Suprapubic skin (tissue), 4 donors: ENCODE data around the gene GPR137C. TPM values are rescaled to one million over a fixed set of nuclear protein-coding genes. Genes with fewer than 3 reads are reported as not detected.

Source experiments
- DNase-seq, 2 donors: peaks; one replicate each; pipeline ENCODE4 v3.0.0-alpha.2; 2019; ENCODE audit warnings: low spot score in 2 of 2
- H3K27ac ChIP-seq: fragments of 200-600 bp; sonication (generic); one replicate; pipeline ENCODE4 v1.5.1; 2019
- H3K27me3 ChIP-seq: fragments of 200-600 bp; sonication (generic); one replicate; pipeline ENCODE4 v1.5.1; 2019
- H3K36me3 ChIP-seq: fragments of 200-600 bp; sonication (generic); one replicate; pipeline ENCODE4 v1.5.1; 2019
- H3K4me1 ChIP-seq: fragments of 200-600 bp; sonication (generic); one replicate; pipeline ENCODE4 v1.5.1; 2019
- H3K4me3 ChIP-seq: fragments of 200-600 bp; sonication (generic); one replicate; pipeline ENCODE4 v1.5.1; 2019; ENCODE audit warnings: mild to moderate bottlenecking
- H3K9me3 ChIP-seq: fragments of 200-600 bp; sonication (generic); one replicate; pipeline ENCODE4 v1.5.1; 2019
- EP300 ChIP-seq: sonication (generic); formaldehyde crosslinking; IDR thresholded peaks from one replicate; pipeline ENCODE4 v1.6.1; 2017; ENCODE audit warnings: antibody characterized with exemption
- POLR2A ChIP-seq, 2 donors: fragments of 450-650 bp; IDR thresholded peaks; one replicate each; pipeline ENCODE4 v1.6.1; 2017; ENCODE audit warnings: antibody characterized with exemption in 2 of 2, mild to moderate bottlenecking in 2 of 2, moderate library complexity in 2 of 2
- POLR2AphosphoS5 ChIP-seq, 3 donors: sonication (generic); formaldehyde crosslinking; IDR thresholded peaks; one replicate each; pipeline ENCODE4 v1.6.1; 2017; ENCODE audit warnings: antibody characterized with exemption in 3 of 3
- WGBS: methylation state at CpG from one replicate; pipeline ENCODE4 v1.1.5; 2018; 5-methylcytosine and 5-hydroxymethylcytosine counted together
- total RNA-seq, 4 donors: library from RNA; depleted of rRNA; stranded (reverse); fragments of >200 nt; gene quantifications; one replicate each; pipeline ENCODE4 v1.1.0, GENCODE V29; 2016
- TF ChIP-seq, protein P1 (sequence below), 2 donors: fragments of 200-600 bp in 1 of 2; fragments of 450-650 bp in 1 of 2; sonication (generic) in 1 of 2; IDR thresholded peaks; one replicate each; pipeline ENCODE4 v1.5.1; 2016 to 2019; ENCODE audit warnings: antibody characterized with exemption in 2 of 2, mild to moderate bottlenecking in 1 of 2, moderate library complexity in 1 of 2

Gene GPR137C, protein sequence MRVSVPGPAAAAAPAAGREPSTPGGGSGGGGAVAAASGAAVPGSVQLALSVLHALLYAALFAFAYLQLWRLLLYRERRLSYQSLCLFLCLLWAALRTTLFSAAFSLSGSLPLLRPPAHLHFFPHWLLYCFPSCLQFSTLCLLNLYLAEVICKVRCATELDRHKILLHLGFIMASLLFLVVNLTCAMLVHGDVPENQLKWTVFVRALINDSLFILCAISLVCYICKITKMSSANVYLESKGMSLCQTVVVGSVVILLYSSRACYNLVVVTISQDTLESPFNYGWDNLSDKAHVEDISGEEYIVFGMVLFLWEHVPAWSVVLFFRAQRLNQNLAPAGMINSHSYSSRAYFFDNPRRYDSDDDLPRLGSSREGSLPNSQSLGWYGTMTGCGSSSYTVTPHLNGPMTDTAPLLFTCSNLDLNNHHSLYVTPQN
- under 1 TPM in 2 of 4 donors, not detected in 2; 0.17 to 0.65 TPM for total RNA-seq

DNA sequence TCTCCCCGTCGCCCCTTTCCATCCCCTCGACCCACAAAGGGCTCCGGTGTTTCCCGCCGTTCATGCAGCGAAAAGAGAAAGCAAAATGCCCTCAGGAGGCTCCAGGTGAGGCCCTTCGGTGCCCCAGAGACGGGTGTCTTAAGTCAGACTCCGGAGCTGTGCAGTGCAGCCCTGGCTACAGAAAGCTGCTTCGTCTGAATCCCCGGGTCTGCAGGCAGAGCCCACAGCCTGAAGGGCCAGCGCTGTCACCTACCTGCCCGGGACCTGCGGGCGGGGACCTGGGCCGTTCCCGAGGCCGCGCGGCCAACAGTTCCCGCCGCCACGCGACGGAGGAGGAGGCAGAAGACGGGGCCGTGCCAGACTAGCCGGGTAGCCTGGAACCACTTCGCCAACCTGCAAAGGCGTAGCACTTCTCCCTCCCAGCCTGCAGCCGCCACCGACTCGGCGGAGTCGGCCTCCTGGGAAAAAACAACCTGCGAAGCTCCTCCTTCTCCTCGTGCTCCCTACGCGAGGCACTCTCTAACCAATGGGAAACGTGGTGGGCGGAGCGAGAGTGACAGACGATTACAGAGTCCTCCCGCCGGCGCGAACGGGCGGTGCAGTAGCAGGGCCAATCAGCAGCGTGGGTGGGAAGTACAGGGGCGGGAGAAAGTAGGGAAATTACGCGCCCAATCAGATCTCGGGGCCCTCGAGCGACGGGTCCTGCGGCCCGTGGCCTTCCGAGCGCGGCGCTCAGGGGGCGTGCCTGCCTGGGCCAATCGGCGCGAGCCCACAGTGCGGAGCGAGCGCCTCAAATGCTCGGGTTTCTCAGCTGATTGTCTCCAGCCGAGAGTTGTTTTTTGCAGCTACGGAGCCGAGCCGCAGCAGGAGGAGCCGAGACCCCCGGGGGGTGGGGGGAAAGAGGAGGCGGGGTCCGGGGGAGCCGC lies at the start of gene GPR137C, which contains the start of gene TXNDC16:
GPR137C (plus strand) TSS at position 774 of the 926 bp plus-strand sequence. CDS start 312 bp downstream, outside the sequence.
TXNDC16 (minus strand) TSS at position 443 of the 926 bp plus-strand sequence. CDS start 8,948 bp downstream, outside the sequence.
- no peaks in the 10 kb centered on the region for H3K36me3 ChIP-seq
- peaks cover 30% of the 10 kb centered on the region for H3K4me1 ChIP-seq
- H3K27me3 ChIP-seq: no peaks in the 10 kb centered on the region
- WGBS: 0% methylated on average over 30 of the region's 81 CpGs
- TF ChIP-seq, protein P1, sequence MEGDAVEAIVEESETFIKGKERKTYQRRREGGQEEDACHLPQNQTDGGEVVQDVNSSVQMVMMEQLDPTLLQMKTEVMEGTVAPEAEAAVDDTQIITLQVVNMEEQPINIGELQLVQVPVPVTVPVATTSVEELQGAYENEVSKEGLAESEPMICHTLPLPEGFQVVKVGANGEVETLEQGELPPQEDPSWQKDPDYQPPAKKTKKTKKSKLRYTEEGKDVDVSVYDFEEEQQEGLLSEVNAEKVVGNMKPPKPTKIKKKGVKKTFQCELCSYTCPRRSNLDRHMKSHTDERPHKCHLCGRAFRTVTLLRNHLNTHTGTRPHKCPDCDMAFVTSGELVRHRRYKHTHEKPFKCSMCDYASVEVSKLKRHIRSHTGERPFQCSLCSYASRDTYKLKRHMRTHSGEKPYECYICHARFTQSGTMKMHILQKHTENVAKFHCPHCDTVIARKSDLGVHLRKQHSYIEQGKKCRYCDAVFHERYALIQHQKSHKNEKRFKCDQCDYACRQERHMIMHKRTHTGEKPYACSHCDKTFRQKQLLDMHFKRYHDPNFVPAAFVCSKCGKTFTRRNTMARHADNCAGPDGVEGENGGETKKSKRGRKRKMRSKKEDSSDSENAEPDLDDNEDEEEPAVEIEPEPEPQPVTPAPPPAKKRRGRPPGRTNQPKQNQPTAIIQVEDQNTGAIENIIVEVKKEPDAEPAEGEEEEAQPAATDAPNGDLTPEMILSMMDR (IDR thresholded peaks at IDR 0.05): no peak
- TF ChIP-seq POLR2A (IDR thresholded peaks at IDR 0.05) (peak in 1 of 2 donors; percentile 76), POLR2AphosphoS5 (IDR thresholded peaks at IDR 0.05) (peak in 2 of 3 donors; percentile 76 to 80), EP300 (no peak)
- H3K9me3 ChIP-seq: no peaks in the 10 kb centered on the region
- DNase-seq: peak; percentile 100
- H3K4me3 ChIP-seq: peak within 1 kb of the TSS; percentile 65
- H3K27ac ChIP-seq: peak within 1 kb of the TSS; percentile 83

DNA sequence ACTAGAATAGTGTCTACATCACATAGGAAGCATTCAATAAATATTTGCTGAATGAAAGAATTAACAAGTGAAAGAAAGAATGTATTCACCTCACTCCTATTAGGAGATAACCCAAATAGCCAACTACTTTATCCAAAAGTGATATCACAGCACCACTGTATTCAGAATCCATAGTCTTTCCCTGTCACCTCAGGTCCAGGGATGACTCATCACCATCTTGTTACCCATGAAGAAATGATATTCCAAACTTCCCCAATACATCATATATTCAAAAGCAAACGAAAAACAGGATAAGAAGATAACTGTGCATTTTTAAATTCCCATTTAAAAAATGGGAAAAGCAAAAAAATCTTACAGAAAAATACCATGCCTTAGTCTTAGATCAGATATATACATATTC lies 39.4 kb upstream of the GPR137C start:
- no peak for TF ChIP-seq POLR2AphosphoS5 (IDR thresholded peaks at IDR 0.05)
- no peak for TF ChIP-seq EP300
- TF ChIP-seq, protein P1 (IDR thresholded peaks at IDR 0.05): no peak
- no peak for TF ChIP-seq POLR2A (IDR thresholded peaks at IDR 0.05)
- H3K27ac ChIP-seq: no peak overlapping the region
- peaks cover 3% of the 10 kb centered on the region for H3K36me3 ChIP-seq
- no peaks in the 10 kb centered on the region for H3K4me1 ChIP-seq
- WGBS: 98% methylated on average over 1 of the region's 1 CpG
- no peaks in the 10 kb centered on the region for H3K9me3 ChIP-seq
- no peak overlapping the region for H3K4me3 ChIP-seq
- H3K27me3 ChIP-seq: no peaks in the 10 kb centered on the region
- no peak for DNase-seq

DNA sequence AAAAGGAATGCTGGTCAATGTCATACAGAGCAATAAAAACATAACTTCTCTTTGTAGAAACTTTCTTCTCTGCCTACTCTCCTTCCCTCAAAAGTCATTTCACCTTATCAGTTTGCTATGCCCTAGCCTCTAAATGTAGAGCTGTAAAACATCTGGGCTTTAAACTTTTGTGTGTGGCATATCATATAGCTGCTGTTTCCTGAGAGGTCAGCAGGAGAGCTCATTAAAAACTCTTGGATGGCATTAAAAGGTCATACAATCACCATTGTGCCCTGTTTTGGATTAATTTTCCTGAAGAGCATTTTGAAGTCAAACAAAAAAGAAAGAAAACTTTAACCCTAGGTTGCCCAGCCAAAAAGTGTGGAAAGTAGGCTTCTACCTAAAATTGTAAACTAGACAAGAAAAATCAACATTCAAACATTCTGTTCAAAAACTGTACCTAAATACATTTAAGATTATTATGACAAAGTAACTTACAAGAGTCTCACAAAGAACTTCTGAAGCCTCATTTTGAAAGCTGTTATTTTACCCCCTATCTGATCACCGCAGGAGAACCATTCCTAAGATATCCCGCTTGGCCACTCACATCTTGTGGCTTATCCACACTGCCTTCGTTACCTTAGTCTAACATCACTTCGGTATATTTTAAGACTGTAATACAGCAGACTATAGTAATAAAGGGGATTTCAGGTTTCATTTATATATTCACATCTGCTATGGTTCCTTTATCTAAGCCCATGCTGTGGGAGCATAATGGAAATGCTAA lies 38.4 kb upstream of the GPR137C start:
- H3K4me1 ChIP-seq: no peaks in the 10 kb centered on the region
- no peak overlapping the region for H3K4me3 ChIP-seq
- no peak for TF ChIP-seq EP300
- TF ChIP-seq POLR2AphosphoS5 (IDR thresholded peaks at IDR 0.05): no peak
- TF ChIP-seq, protein P1 (IDR thresholded peaks at IDR 0.05): no peak
- no peak for TF ChIP-seq POLR2A (IDR thresholded peaks at IDR 0.05)
- H3K36me3 ChIP-seq: peaks cover 3% of the 10 kb centered on the region
- H3K9me3 ChIP-seq: no peaks in the 10 kb centered on the region
- H3K27ac ChIP-seq: no peak overlapping the region
- WGBS: 86% methylated on average over 4 of the region's 4 CpGs
- no peaks in the 10 kb centered on the region for H3K27me3 ChIP-seq
- DNase-seq: no peak

DNA sequence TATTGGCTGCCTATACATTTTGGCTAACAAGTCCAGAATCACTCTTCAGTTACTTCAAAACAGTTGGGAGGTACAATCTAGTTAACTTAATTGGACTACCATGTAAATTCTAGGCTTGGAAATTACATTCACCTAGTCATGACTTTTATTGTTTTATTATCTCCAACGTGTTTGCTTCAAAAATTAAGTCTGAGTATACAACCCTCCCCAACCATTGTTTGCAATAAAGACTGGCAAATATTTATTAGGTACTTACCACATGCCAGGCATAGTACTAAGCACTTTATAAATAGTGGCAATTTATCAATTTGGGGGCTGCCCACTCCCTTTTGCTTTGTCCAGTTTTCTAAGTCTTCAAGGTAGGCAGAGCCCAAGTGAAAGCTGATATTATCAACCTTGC lies 30.6 kb upstream of the GPR137C start:
- no peak overlapping the region for H3K27ac ChIP-seq
- H3K36me3 ChIP-seq: peaks cover 5% of the 10 kb centered on the region
- no peaks in the 10 kb centered on the region for H3K9me3 ChIP-seq
- H3K4me3 ChIP-seq: no peak overlapping the region
- TF ChIP-seq POLR2AphosphoS5 (IDR thresholded peaks at IDR 0.05): no peak
- no peak for TF ChIP-seq POLR2A (IDR thresholded peaks at IDR 0.05)
- no peak for TF ChIP-seq EP300
- TF ChIP-seq, protein P1 (IDR thresholded peaks at IDR 0.05): no peak
- DNase-seq: no peak
- no peaks in the 10 kb centered on the region for H3K27me3 ChIP-seq
- 67% methylated on average over 1 of the region's 1 CpG for WGBS
- H3K4me1 ChIP-seq: no peaks in the 10 kb centered on the region
